Muscle of arm (tissue), 12 donors: ENCODE results near the gene SYNM. TPM values are rescaled to one million over a fixed set of nuclear protein-coding genes. Genes with fewer than 3 reads are reported as not detected.

Experiments used
- DNase-seq: peaks from one replicate; pipeline ENCODE4 v3.0.0-alpha.2; 2013
- polyA plus RNA-seq, 12 donors: library from polyadenylated mRNA; unstranded; fragments of 120-200 nt; gene quantifications; one replicate each; pipeline ENCODE4 v1.2.1, GENCODE V29; 2013; ENCODE audit not compliant: insufficient read length in 12 of 12

The SYNM gene
- polyA plus RNA-seq, 12 donors, result 19.7 to 116 (median 54.4) TPM; not detected in 1

DNA sequence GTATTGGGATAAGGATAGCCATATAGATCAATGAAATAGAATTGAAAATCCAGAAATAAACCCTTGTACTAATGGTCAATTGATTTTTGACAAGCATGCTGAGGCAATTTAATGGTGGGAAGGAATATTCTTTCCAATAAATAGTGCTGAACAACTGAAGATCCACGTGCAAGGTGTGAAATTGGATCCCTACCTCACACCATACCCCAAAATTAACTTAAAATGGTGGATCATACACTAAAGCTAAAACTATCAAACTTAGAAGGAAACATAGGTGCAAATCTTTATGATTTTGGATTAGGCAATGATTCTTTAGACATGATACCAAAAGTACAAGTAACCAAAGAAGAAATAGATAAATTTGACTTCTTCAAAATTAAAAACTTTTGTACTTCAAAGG is 22.1 kb upstream of the SYNM start:
- DNase-seq, result no peak

DNA sequence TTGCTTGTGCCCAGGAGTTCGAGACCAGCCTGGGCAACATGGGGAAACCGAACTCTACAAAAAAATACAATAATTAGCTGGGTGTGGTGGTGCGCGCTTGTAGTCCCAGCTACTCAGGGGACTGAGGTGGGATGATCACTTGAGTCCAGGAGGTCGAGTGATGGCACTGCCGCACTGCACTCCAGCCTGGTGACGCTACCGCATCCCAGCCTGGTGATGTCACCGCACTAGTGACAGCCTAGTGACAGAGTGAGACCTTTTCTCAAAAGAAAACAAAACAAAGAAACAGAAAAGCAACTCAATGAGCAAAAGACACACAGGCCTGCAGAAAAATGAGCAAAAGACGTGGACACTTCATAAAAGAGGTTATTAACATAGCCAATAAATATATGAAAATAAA is 19.9 kb upstream of the SYNM start:
- no peak for DNase-seq

DNA sequence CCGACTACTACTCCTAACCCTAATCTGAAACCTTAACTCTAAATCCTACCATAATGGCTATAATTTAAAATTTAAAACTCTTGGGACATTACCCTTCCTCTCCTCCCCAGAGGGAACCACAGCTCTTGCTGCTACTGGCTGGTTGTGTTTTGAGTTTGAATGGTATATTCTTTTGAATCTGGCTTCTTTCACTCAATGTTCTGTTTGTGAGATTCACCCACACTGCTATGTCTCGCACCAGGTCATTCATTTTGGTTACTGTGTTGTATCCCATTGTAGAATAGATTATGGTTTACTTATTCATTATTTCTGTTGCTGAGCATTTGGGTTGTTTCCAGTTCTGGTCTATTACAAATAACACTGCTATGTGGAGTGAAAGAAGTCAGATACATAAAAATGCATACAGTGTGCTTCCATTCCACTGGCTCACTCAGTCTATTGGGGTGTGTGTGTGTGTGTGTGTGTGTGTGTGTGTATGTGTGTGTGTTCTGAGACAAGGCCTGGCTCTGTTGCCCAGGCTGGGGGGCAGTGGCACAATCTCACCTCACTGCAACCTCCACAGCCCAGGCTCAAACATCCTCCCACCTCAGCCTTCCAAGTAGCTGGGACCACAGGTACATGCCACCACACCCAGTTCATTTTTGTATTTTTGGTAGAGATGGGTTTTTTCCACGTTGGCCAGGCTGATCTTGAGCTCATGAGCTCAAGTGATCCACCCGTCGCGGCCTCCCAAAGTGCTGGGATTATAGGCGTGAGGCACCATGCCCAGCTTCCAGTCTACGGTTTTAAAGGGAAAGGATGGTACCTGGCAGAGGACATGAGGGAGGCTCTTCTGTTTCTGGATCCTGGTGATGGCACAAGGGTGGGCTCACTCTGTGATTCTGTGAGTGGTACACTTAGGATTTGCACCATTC is 19.2 kb upstream of the SYNM start:
- no peak for DNase-seq

DNA sequence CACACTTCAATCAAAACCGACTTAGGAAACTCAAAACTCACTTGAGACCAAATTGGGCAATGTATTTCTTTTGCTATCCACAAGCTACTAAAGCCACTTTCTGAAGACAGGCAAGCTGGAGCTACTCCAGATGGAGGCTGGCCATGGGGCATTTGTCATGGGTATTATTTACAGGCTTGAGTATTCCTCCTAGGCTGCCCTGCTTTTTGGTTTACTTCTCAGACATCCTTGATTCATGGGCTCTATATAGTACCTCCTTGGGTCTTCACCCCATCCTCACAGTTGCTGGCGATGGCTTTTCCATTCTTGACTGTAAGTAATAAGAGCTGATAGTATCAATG is 18.6 kb upstream of the SYNM start:
- no peak for DNase-seq

DNA sequence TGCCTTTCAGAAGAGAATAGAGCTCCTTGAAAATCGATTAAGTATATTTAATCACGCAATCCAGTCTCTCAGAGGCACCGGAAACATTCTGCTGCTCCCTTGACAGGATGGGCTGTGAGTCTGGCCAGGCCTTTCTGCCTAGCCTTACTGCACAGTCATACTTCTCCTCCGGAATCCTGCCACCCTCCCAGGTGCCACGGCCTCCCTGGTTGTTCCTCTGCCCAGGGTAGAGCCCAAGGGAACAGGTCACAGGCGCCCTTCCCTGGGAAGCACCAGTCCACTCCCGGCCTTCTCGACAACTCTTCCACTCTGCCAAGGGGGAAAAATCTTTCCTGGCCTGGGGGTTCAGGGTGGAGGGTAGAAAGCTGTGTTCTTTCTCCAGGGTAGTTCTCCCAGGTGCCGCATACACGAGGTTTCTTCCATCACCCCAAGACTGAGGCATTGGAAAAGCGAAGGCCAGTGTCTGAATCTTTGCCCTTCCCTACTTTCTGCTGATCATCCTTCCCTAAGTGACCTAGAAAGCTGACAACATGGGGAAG is 17.4 kb upstream of the SYNM start:
- DNase-seq, result no peak

DNA sequence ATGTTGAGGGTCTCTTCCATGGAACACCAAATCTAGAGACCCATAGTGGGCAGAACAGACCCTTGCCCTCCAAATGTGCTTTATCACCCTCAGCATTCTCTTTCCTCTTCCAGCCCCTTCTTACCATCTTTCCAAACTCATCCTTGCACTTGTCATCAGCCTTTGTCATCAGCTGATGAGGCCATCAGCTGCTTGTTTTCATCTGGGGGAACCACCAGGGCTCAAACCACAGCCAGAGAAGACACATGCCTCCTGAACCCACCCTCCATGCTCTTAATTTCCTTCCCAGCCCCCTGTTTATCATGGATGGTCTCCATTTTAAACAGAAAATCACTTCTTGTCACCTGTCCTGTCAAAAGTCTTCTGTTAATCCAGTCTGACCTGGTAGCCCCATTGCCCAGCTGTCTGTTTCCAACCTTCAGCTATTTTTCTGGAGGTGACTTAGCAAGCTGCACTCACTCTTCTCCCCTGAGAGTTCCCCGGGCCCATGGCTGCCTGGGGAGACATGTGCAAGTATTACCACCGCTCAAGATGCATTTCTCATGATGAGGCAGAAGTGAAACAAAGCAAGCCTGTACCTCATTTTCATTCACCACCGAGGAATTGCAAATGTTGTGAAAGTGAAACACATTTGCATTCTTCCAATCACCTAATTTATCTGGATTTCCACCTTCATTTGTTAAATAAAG is 14.7 kb upstream of the SYNM start:
- DNase-seq, result no peak

DNA sequence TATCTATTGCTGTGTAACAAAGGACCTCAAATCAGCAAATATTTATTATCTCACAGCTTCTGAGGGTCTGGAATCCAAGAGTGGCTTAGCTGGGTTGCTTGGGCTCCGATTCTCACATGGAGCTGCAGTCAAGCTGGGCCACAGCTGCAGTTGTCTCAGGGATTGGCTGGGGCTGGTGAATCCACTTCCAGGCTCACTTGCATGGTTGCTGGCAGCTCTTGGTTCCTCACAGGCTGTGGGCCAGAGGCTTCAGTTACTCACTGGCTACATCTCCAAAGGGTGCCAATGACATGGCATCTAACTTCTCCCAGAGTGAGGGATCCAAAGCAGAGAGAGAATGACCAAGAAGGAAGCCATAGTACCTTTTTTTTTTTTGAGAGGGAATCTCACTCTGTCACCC is 13.9 kb upstream of the SYNM start:
- no peak for DNase-seq

DNA sequence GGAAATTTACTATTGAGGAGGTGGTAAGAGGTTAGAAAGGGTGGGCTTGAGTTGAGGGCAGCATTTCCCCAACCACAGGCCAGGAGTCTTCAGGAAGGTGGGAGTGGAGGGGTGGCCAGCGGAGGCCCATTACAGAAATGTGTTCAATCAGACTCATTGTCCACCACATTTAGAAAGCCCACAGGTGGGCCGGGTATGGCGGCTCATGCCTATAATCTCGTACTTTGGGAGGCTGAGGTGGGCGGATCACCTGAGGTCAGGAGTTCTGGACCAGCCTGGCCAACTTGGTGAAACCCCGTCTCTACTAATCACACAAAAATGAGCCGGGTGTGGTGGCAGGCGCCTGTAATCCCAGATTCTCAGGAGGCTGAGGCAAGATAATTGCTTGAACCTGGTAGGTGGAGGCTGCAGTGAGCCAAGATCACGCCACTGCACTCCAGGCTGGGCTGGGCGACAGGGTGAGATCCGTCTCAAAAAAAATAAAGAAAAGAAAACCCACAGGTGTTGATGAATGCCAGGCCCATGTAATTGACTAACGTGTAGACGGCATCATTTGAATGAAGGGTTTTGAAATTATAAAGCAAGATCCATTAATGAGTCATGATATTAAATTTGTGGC is 12.2 kb upstream of the SYNM start:
- no peak for DNase-seq

DNA sequence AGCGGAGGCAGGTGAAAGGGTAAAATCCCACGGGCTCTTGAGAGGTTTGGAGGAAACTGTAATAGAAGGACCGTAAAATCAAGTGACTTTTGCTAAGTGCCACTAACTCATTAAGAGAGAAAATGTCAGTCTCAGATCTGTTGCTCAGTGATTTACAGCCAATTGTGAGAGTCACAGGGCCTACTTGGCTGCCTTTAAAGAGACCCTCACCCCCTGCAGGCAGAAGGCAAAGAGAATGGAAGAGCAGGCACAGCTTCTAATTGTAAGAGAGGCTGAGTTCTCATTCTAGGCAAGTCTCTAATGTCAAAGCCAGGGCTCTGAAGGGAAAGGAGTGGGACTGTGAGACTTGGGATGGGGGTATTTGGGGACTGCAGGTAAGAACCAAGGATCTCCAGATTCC is 9.3 kb upstream of the SYNM start:
- no peak for DNase-seq

DNA sequence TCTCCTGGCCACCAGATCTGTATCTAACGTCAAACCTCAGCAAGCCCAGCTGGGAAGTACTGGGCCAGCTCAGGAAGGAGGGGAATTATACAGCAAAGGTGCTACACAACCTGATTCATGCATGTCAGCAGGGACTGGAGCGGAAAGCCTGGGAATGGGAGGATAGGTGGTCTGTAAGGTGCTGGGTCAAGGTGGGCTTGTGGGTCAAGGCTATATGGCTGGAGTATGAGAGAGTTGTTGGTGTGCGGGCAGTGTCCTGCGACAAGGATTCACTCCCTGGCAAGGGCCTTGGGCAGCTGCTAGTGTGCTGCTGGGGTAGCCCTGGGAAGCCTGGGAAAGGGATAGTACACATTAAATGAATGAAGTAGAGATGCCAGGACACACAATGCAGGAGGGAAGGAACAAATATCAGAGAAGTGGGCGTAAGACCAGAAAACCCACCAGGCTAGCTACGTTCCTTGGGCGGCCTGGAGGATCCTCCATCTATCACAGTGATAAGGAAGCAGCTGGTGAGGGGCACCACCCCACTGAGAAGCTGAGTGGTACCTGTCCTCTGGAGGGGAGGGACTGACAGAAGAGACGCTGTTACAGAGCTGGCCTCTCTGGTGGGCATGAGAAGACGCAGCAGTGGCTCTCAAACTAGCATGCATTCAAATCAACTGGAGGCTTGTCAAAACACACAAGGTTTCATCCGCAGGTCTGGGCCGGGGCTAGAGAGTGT is 8.5 kb upstream of the SYNM start:
- no peak for DNase-seq

DNA sequence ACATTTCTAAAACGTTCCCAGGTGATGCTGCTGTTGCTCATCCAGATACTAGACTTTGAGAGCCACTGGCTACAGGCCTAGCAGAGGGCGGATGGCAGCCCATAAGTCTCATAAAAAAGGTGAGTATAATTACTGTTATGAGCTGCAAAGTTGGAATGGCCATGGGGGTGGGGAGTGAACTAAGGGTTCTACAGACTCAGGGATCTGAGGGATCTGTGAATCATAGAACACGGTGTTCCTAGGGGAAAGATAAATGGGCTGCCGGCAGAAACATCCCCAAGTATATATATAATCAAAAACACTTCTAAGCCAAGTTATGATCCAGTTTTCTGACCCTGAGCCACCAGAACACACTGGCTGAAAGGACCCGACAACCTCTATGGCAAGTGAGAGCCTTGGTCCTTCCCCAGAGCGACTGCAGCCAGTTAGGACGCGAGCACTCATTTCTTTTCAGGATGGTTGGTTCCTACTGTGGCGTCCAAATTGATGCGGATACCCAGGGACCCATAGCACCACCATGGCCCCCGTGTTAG is 7.9 kb upstream of the SYNM start:
- no peak for DNase-seq

DNA sequence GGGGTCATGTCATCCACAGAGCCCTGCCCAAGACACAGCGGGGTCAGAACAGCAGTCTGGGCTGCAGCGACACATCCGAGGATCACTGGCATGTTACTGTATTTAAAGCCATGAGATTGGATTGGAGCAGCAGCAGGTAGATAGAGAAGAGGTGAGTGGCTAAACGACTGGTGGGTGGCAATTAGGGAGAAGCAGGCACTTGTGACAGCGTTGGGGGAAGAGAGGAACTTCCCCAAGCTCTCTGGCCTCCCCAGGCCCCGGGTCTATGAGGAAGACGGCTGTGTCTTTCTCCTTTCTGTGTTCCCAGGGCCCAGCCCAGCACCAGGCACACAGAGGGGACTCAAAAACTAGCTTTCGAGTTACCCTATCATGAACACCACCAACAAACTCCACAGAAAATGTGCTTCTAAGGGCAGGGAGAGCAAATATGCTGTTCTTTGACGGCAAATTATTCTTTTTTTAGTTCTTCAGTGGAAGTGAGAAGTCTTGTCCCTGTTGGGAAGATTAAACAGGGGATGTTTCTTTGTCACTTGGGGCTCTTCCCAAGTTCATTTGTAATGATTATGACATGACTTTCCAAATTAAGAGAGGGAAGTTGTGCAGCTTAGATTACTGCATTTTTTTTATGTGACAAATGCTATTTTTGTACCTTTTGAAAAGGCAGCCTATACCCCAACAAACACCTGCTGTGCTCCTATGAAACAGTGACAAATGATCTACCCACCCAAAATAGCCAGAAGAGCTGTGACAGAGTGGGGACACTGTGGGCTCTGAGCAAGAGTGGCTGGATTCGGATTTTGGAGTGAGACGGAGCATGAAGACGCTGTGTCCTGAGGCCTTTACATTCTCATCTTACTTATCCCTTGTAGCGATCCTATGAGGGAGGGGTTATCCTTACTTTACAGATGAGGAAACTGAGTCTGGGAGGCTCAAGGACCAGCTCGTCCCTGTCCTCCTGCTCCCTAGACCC is 7.2 kb upstream of the SYNM start:
- no peak for DNase-seq

DNA sequence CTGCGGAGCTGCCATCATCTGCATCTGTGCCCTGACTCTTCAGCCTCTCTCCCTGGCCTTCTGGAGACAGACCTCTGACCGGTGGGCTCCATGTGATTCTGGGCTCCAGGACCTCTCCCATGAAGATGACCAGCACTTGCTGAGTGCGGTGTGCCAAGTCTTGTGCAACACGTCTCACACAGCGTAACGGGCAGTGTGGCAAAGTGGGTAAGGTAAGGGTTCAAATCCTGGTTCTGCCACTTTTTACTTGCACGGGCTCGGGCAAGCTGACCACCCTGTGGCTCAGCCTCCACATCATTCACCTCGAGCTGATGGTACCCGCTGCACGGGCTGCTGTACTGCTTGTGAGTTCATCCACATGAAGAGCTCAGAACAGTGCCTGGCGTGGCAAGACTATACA is 6.5 kb upstream of the SYNM start:
- DNase-seq, result no peak

DNA sequence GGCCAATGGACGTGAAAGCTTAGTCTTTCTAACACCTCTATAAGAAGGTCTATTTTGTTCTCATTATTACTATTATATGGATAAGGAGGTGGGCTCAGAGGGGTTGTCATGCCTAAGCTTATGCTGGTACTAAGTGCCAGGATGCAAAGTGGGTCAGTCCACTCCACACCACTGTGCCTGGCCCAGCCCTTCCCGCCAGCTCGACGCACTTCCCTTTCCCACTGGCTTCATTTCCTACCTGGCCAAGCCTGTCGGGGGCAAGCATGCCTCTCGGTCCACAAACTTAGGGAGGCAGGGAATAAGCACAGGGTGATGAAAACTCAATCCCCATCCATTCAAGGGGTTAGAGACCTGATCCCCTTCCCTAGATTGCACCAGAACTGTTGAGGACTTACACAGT is 5.9 kb upstream of the SYNM start:
- no peak for DNase-seq

DNA sequence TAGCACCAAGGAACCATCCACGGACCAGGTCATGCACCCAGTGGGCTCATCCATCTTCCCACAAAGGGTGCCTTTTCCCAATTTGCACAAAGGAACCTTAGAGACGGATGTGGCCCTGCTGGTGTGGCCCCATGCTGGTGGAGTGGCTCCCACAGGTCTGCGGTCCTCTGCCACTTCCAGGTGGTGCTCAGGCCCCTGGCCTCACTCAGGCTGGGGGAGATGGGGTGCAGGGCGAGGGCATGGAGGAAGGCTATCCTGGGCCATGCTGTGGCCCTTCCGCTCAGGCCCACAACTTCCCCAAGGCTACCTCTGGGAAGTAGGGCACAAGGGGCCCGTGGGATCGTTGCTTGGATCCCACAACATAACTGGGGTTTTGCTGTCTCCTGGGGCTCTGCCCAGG is 5.2 kb upstream of the SYNM start:
- DNase-seq, result no peak

DNA sequence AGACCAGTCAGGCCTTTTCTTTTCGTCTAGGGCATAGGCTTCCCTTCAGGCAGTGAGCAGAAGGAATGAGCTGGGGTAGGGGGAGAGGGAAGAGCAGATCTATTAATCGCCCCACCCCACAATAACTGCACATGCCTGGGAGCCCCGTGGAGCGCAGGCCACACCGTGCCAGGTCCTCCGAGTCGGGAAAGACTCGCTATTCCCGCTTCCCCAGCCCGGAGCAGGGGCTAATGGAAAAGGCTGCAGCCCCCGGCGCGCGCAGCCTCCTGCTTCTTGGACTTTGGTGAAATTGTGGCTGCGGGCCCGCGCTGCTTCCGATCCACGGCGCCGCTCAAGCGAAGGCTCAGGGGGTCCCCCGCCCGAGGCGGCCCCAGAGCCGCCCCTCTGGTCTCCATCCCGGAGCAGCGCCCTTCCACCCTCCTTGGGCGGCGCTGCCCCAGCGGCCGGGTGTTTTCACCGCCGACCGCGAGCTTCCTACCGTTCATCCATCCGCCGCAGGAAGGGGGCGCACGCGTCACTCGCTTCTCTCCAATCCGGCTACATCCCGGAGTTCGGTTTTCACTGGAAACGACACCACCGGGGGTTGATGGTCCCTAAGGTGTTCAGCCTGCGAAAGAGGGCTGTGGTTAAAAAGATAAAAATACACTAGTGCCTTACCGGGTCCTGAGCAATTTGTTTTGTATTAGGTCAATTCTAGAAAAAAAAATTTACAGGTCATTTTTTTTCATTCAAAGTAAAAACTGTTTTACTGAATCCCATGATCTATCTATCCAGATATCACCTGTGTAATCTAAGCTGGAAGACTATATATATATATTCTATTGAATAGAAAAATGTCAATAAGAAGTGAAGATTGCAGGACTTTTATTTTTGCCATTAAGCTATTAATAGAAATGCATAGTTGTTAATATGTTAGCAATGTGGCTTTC is 4.4 kb upstream of the SYNM start:
- DNase-seq, result peak; percentile 75

DNA sequence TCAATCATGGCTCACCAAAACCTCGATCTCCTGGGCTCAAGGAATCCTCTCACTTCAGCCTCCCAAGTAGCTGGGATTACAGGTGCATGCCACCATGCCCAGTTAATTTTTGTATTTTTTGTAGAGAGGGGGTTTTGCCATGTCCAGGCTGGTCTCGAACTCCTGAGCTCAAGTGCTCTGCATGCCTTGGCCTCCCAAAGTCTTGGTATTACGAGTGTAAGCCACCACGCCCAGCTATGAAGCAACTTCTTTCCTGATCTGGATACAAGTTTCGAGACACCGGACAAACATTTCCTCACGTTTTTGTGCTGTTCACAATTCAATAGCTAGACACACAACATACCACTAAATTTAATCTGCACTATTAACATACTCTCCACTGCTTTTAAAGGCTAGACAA is 3.4 kb upstream of the SYNM start:
- no peak for DNase-seq

DNA sequence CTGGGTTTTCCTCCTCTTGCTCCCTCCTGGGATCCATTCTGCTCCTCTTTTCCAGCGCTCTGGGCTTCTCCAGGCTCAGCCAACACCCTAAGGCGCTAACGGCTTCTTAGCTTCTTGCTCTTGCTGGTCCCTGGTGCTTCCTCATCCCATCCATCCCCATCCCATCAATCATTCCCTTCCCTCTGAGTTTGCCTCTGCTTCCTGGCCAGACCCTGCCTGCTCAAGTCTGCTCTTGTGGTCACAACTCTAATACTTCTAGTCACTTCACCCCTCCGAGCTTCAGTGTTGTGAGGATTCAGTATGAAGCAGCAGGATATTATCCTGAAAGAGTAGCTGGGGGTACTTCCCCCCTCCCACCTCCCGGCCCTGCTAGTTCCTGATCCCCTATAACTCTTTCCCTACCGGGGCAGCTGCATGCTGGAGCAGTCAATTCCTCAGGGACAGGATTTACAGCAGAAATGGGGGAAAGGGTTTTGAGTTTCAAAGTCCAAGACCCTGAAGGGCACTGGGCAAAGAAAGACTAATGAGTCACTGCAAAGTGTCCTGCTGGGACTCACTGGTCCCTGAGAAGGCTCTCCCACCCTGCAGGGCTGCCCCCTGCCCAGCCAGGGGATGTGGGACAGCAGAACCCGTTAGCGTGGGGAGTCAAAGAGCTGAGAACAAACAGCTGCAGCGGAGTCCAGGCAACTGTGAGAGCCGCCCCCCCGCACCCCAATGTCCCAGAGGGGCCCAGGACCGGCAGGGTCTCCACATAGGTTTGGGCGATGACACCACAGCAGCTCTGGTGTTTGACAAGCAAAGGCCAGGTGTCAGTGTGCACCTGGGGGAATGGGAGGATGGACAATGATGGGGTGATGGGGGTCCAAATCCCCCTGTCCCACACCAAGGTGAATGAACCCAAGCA is 2.3 kb upstream of the SYNM start:
- no peak for DNase-seq
